SU-DHL-6 (cell line): ENCODE results near the gene RAB3B.

ENCODE experiments used
- H2AFZ ChIP-seq: fragments of 200-600 bp; sonication (generic); 2 replicates; pipeline ENCODE4 v1.6.1; 2014; ENCODE audit warnings: low read depth, mild to moderate bottlenecking, moderate library complexity, mixed read lengths, antibody characterized with exemption, low read length; ENCODE audit not compliant: severe bottlenecking
- H3F3A ChIP-seq: fragments of 200-600 bp; shearing (Covaris generic); 2 replicates; pipeline ENCODE4 v1.6.0; 2016; ENCODE audit warnings: antibody characterized with exemption, mild to moderate bottlenecking; ENCODE audit not compliant: insufficient read depth
- H3K27ac ChIP-seq: fragments of 200-600 bp; sonication (generic); 2 replicates; pipeline ENCODE4 v1.5.1; 2016; ENCODE audit warnings: low read depth, mild to moderate bottlenecking, low read length, moderate library complexity, mixed read lengths
- H3K27me3 ChIP-seq: fragments of 200-600 bp; sonication (generic), shearing (Covaris generic); 2 replicates; pipeline ENCODE4 v1.6.0; 2014; ENCODE audit warnings: mild to moderate bottlenecking, low read length
- H3K36me3 ChIP-seq: fragments of 200-600 bp; sonication (generic); 2 replicates; pipeline ENCODE4 v1.6.1; 2014; ENCODE audit warnings: mild to moderate bottlenecking, low read length, mixed read lengths
- H3K4me2 ChIP-seq: fragments of 300-600, 200-600 bp; shearing (Covaris generic), sonication (generic); 2 replicates; pipeline ENCODE4 v1.6.0; 2014; ENCODE audit warnings: low read length, low read depth, mild to moderate bottlenecking; ENCODE audit not compliant: poor library complexity, severe bottlenecking
- H3K4me3 ChIP-seq: fragments of 200-600 bp; sonication (generic); 2 replicates; pipeline ENCODE4 v1.5.1; 2014; ENCODE audit warnings: antibody characterized with exemption, low read length, mild to moderate bottlenecking, mixed read lengths; ENCODE audit not compliant: insufficient read depth, poor library complexity, severe bottlenecking
- H3K79me2 ChIP-seq: fragments of 200-600 bp; sonication (generic); 2 replicates; pipeline ENCODE4 v1.6.1; 2014; ENCODE audit warnings: mild to moderate bottlenecking, low read length, moderate library complexity; ENCODE audit not compliant: insufficient read depth
- H3K9ac ChIP-seq: fragments of 200-600 bp; sonication (generic); 2 replicates; pipeline ENCODE4 v1.7.0; 2014; ENCODE audit warnings: mild to moderate bottlenecking, low read length
- H3K9me2 ChIP-seq: fragments of 200-600 bp; sonication (generic); replicated peaks from 2 replicates; pipeline ENCODE4 v1.6.1; 2014; ENCODE audit warnings: low read length; ENCODE audit not compliant: insufficient read depth
- H3K9me3 ChIP-seq: fragments of 200-600 bp; sonication (generic); 2 replicates; pipeline ENCODE4 v1.6.1; 2014; ENCODE audit warnings: low read length, mixed read lengths; ENCODE audit not compliant: insufficient read depth
- H4K20me1 ChIP-seq: fragments of 200-600 bp; sonication (generic); 2 replicates; pipeline ENCODE4 v1.6.1; 2014; ENCODE audit warnings: low read depth, mild to moderate bottlenecking, antibody characterized with exemption, low read length, moderate library complexity, mixed read lengths
- CTCF ChIP-seq: fragments of 200-600 bp; sonication (generic); IDR thresholded peaks from one replicate; pipeline ENCODE4 v1.5.1; 2017; ENCODE audit warnings: antibody characterized with exemption, mild to moderate bottlenecking, low read length, moderate library complexity; ENCODE audit not compliant: insufficient read depth, poor library complexity, severe bottlenecking
- EZH2phosphoT487 ChIP-seq: fragments of 200-600 bp; sonication (generic), shearing (Covaris generic); conservative IDR thresholded peaks from 2 replicates; pipeline ENCODE4 v1.6.1; 2018; ENCODE audit warnings: mild to moderate bottlenecking, antibody characterized with exemption, low read length, moderate library complexity, mixed read lengths

RAB3B gene

GRCh38 chr1:51906306-51907078 is 84.0 kb downstream of the RAB3B start:
- no peak overlapping the region for H3K27ac ChIP-seq
- H3K4me2 ChIP-seq = no peak overlapping the region
- H3K79me2 ChIP-seq = no peaks in the 10 kb centered on the region
- H3K9me2 ChIP-seq = no peaks in the 10 kb centered on the region
- H2AFZ ChIP-seq = no peak overlapping the region
- H3F3A ChIP-seq = no peaks in the 10 kb centered on the region
- H3K4me3 ChIP-seq = no peak overlapping the region
- no peaks in the 10 kb centered on the region for H4K20me1 ChIP-seq
- H3K27me3 ChIP-seq = 0 out of 2 replicates have a peak, but pooled peaks cover 3% of the 10 kb centered on the region
- TF ChIP-seq EZH2phosphoT487 = no peak
- TF ChIP-seq CTCF = no peak
- no peak overlapping the region for H3K9ac ChIP-seq
- H3K9me3 ChIP-seq = no peaks in the 10 kb centered on the region
- no peaks in the 10 kb centered on the region for H3K36me3 ChIP-seq

GRCh38 chr1:51902456-51902855 is 88.0 kb downstream of the RAB3B start:
- Histone ChIP-seq H2AFZ (no peak overlapping the region), H3K9me3 (no peaks in the 10 kb centered on the region), H3K79me2 (no peaks in the 10 kb centered on the region), H3K27me3 (no peaks in the 10 kb centered on the region), H3F3A (no peaks in the 10 kb centered on the region), H3K4me3 (no peak overlapping the region), H3K27ac (no peak overlapping the region), H3K4me2 (no peak overlapping the region), H3K9me2 (no peaks in the 10 kb centered on the region), H3K9ac (no peak overlapping the region), H3K36me3 (no peaks in the 10 kb centered on the region), H4K20me1 (no peaks in the 10 kb centered on the region)
- TF ChIP-seq CTCF (no peak), EZH2phosphoT487 (no peak)

- Histone ChIP-seq H3K27ac (no peak overlapping the region), H3F3A (no peaks in the 10 kb centered on the region), H3K9ac (no peak overlapping the region), H3K4me3 (no peak overlapping the region), H3K4me2 (no peak overlapping the region), H3K36me3 (no peaks in the 10 kb centered on the region), H2AFZ (no peak overlapping the region), H3K79me2 (no peaks in the 10 kb centered on the region), H3K9me2 (no peaks in the 10 kb centered on the region), H3K27me3 (no peaks in the 10 kb centered on the region), H3K9me3 (no peaks in the 10 kb centered on the region), H4K20me1 (no peaks in the 10 kb centered on the region)
- TF ChIP-seq CTCF (no peak), EZH2phosphoT487 (no peak)
Observed at GRCh38 chr1:51901151-51901550, 89.3 kb downstream of the RAB3B start.
